OCI-LY1 (cell line): ENCODE data around the gene SETSIP.

Source experiments
- H2AFZ ChIP-seq: fragments of 200-600 bp; sonication (generic), shearing (Covaris generic); 2 replicates; pipeline ENCODE4 v1.6.0; 2014; ENCODE audit warnings: antibody characterized with exemption, mild to moderate bottlenecking, low read length
- H3F3A ChIP-seq: fragments of 200-600 bp; sonication (generic), shearing (Covaris generic); 2 replicates; pipeline ENCODE4 v1.6.0; 2014; ENCODE audit warnings: mild to moderate bottlenecking, antibody characterized with exemption, low read length, moderate library complexity; ENCODE audit not compliant: insufficient read depth
- H3K27ac ChIP-seq: fragments of 200-600 bp; sonication (generic); 2 replicates; pipeline ENCODE4 v1.5.1; 2014; ENCODE audit warnings: low read length, mixed run types, mild to moderate bottlenecking, low read depth; ENCODE audit not compliant: poor library complexity, severe bottlenecking
- H3K27me3 ChIP-seq: fragments of 200-600 bp; sonication (generic); 2 replicates; pipeline ENCODE4 v1.6.0; 2014; ENCODE audit warnings: antibody characterized with exemption, mild to moderate bottlenecking, low read length, moderate library complexity; ENCODE audit not compliant: insufficient read depth
- H3K36me3 ChIP-seq: fragments of 200-600 bp; sonication (generic); 2 replicates; pipeline ENCODE4 v1.6.1; 2014; ENCODE audit warnings: mild to moderate bottlenecking, antibody characterized with exemption, low read length, moderate library complexity, mixed read lengths; ENCODE audit not compliant: insufficient read depth
- H3K4me1 ChIP-seq: fragments of 200-600 bp; sonication (generic); 2 replicates; pipeline ENCODE4 v1.5.1; 2014; ENCODE audit warnings: mild to moderate bottlenecking, low read length, moderate library complexity; ENCODE audit not compliant: insufficient read depth, severe bottlenecking
- H3K4me2 ChIP-seq: fragments of 200-600 bp; sonication (generic), shearing (Covaris generic); 2 replicates; pipeline ENCODE4 v1.6.1; 2014; ENCODE audit warnings: low read length
- H3K4me3 ChIP-seq: fragments of 200-600 bp; sonication (generic); 2 replicates; pipeline ENCODE4 v1.5.1; 2014; ENCODE audit warnings: low read length, low read depth, mild to moderate bottlenecking, mixed read lengths; ENCODE audit not compliant: poor library complexity, severe bottlenecking
- H3K79me2 ChIP-seq: fragments of 200-600 bp; shearing (Covaris generic); 2 replicates; pipeline ENCODE4 v1.6.1; 2016; ENCODE audit warnings: mixed run types, low read length, mixed read lengths; ENCODE audit not compliant: insufficient read depth
- H3K9ac ChIP-seq: fragments of 200-600 bp; sonication (generic), shearing (Covaris generic); 2 replicates; pipeline ENCODE4 v1.6.1; 2014; ENCODE audit warnings: mild to moderate bottlenecking, low read length, mixed read lengths
- H3K9me2 ChIP-seq: fragments of 200-600 bp; sonication (generic), shearing (Covaris generic); 2 replicates; pipeline ENCODE4 v1.6.1; 2014; ENCODE audit warnings: low read depth, mild to moderate bottlenecking, low read length, mixed read lengths
- H3K9me3 ChIP-seq: fragments of 200-600 bp; shearing (Covaris generic); 2 replicates; pipeline ENCODE4 v1.6.1; 2014; ENCODE audit warnings: low read length, mixed read lengths
- H4K20me1 ChIP-seq: fragments of 200-600 bp; sonication (generic), shearing (Covaris generic); 2 replicates; pipeline ENCODE4 v1.6.0; 2016; ENCODE audit warnings: mild to moderate bottlenecking, low read length; ENCODE audit not compliant: insufficient read depth
- EZH2 ChIP-seq: fragments of 200-600 bp; sonication (generic), shearing (Covaris generic); IDR thresholded peaks from 2 replicates; pipeline ENCODE4 v1.8.0; 2017; ENCODE audit warnings: borderline replicate concordance, mixed run types, mild to moderate bottlenecking, antibody characterized with exemption, low read length, moderate library complexity, mixed read lengths
- TF ChIP-seq, protein P1 (sequence below): fragments of 200-600 bp; sonication (generic), shearing (Covaris generic); IDR thresholded peaks from 2 replicates; pipeline ENCODE4 v1.5.1; 2017; ENCODE audit warnings: mild to moderate bottlenecking, antibody characterized with exemption, low read length, moderate library complexity, mixed read lengths

Gene SETSIP

DNA sequence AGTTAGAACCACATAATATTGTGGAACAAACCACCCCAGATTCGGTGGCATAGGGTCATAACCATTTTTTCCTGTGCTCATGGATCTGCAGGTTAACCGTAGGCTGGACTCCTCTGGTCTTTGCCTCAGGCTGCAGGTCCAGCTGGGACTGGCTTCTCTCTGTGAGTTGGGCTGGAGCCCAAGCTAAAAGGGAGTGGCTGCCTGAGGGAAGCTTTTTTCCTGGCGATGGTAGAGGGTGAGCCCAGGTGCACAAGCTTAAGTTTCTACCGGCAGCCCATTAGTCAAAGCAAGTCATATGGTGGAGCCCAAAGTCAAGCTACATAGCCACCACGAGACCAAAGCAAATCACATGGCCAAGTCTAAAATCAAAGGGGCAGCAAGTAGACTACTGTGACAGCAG, 31.6 kb downstream of the SETSIP start:
- H3K79me2 ChIP-seq: no peaks in the 10 kb centered on the region
- no peaks in the 10 kb centered on the region for H3K9me2 ChIP-seq
- H3K4me1 ChIP-seq: no peaks in the 10 kb centered on the region
- H3K4me3 ChIP-seq: no peak overlapping the region
- H3K9me3 ChIP-seq: no peaks in the 10 kb centered on the region
- H3K27ac ChIP-seq: no peak overlapping the region
- no peak overlapping the region for H2AFZ ChIP-seq
- no peak overlapping the region for H3K4me2 ChIP-seq
- TF ChIP-seq, protein P1, sequence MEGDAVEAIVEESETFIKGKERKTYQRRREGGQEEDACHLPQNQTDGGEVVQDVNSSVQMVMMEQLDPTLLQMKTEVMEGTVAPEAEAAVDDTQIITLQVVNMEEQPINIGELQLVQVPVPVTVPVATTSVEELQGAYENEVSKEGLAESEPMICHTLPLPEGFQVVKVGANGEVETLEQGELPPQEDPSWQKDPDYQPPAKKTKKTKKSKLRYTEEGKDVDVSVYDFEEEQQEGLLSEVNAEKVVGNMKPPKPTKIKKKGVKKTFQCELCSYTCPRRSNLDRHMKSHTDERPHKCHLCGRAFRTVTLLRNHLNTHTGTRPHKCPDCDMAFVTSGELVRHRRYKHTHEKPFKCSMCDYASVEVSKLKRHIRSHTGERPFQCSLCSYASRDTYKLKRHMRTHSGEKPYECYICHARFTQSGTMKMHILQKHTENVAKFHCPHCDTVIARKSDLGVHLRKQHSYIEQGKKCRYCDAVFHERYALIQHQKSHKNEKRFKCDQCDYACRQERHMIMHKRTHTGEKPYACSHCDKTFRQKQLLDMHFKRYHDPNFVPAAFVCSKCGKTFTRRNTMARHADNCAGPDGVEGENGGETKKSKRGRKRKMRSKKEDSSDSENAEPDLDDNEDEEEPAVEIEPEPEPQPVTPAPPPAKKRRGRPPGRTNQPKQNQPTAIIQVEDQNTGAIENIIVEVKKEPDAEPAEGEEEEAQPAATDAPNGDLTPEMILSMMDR: no peak
- TF ChIP-seq EZH2: no peak
- no peaks in the 10 kb centered on the region for H3F3A ChIP-seq
- H3K36me3 ChIP-seq: no peaks in the 10 kb centered on the region
- no peak overlapping the region for H3K9ac ChIP-seq
- H4K20me1 ChIP-seq: no peaks in the 10 kb centered on the region
- no peaks in the 10 kb centered on the region for H3K27me3 ChIP-seq

DNA sequence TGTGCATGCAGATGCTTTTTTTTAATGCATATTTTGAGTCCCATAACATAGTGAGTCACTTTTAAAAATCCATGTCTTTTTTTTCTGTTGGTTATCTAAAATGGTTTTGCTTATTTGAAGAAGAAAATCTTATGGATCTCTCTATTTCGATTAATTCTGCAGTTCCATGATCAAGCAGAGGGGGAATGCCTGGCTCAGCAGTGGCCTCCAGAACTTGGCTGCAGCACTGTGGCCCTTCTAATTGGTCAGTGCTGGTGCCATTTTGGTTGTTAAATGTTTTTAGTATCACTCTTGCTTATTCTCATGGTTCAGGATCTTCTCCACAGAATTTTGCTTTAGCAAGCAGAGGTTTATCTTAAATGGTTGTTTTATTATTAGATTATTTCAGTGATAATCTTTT, 34.2 kb downstream of the SETSIP start:
- no peak overlapping the region for H3K27ac ChIP-seq
- H3K79me2 ChIP-seq: no peaks in the 10 kb centered on the region
- no peak overlapping the region for H3K4me3 ChIP-seq
- no peak overlapping the region for H2AFZ ChIP-seq
- no peaks in the 10 kb centered on the region for H3K4me1 ChIP-seq
- no peaks in the 10 kb centered on the region for H3K36me3 ChIP-seq
- TF ChIP-seq, protein P1: no peak
- TF ChIP-seq EZH2: no peak
- H3K9me3 ChIP-seq: no peaks in the 10 kb centered on the region
- no peaks in the 10 kb centered on the region for H4K20me1 ChIP-seq
- H3K4me2 ChIP-seq: no peak overlapping the region
- no peak overlapping the region for H3K9ac ChIP-seq
- H3K9me2 ChIP-seq: no peaks in the 10 kb centered on the region
- no peaks in the 10 kb centered on the region for H3K27me3 ChIP-seq
- no peaks in the 10 kb centered on the region for H3F3A ChIP-seq

DNA sequence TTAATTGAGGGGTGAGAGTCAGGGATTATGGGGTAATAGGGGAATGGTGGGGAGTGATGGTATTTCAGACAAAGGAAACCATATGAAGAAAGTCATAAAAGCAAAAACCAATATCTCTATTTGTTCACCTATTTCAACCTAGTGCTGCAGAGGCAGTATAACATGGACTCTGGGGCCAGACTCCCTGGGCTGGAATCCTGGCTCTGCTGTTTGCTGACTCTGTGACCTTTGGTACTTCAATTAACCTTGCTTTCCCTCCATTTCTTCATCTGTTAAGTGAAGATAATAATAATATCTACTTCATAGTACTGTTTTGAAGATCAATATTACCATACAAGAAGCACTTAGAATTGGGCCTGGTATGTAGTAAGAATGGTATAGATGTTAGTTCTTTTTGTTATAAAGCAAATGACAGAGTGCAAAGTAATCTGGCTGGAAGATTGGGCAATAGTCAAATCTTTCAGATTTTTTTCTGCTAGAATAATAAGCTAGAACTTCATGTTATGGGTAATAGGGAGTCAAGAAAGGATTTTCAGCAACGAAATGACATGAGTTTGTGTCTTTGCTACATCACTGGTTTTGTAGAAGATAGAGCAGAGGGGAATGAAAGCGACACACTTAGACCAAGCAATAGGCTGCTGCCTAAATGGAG, 36.4 kb downstream of the SETSIP start:
- H3K9me2 ChIP-seq: no peaks in the 10 kb centered on the region
- H3K4me1 ChIP-seq: no peaks in the 10 kb centered on the region
- H3F3A ChIP-seq: no peaks in the 10 kb centered on the region
- H3K9ac ChIP-seq: no peak overlapping the region
- H2AFZ ChIP-seq: no peak overlapping the region
- no peaks in the 10 kb centered on the region for H3K9me3 ChIP-seq
- H3K4me2 ChIP-seq: no peak overlapping the region
- no peaks in the 10 kb centered on the region for H3K36me3 ChIP-seq
- H3K27ac ChIP-seq: no peak overlapping the region
- no peak overlapping the region for H3K4me3 ChIP-seq
- no peaks in the 10 kb centered on the region for H3K79me2 ChIP-seq
- TF ChIP-seq EZH2: no peak
- TF ChIP-seq, protein P1: no peak
- H3K27me3 ChIP-seq: no peaks in the 10 kb centered on the region
- no peaks in the 10 kb centered on the region for H4K20me1 ChIP-seq
